ENCODE measurements around the gene MOAP1.
"Not testable (repeated sequence)": the region's sequence is repeated elsewhere in the genome, so short reads cannot be mapped to it uniquely, and the experiment has no call there.

The MOAP1 gene

GRCh38 chr14:93171376-93171775 lies 13.3 kb downstream of the MOAP1 start:
- Histone ChIP-seq H3K4me3 (ENCODE audit: low read length) (no peak overlapping the region), H4K20me1 (ENCODE audit: insufficient read depth, low read length) (no peaks in the 10 kb centered on the region), H3K36me3 (replicated peaks; ENCODE audit: low read depth, low read length) (no peaks in the 10 kb centered on the region), H3K9ac (ENCODE audit: low read length) (no peak overlapping the region), H3K9me3 (ENCODE audit: insufficient read depth, low read length) (no peaks in the 10 kb centered on the region), H3K4me2 (ENCODE audit: low read length) (no peak overlapping the region), H3K79me2 (ENCODE audit: low read length) (no peaks in the 10 kb centered on the region), H3K27ac (ENCODE audit: low read length) (no peak overlapping the region), H3K27me3 (ENCODE audit: low read depth, low read length) (no peaks in the 10 kb centered on the region), H2AFZ (ENCODE audit: low read depth, low read length) (no peak overlapping the region), H3K4me1 (ENCODE audit: low read length) (no peaks in the 10 kb centered on the region)
- TF ChIP-seq, protein P1, sequence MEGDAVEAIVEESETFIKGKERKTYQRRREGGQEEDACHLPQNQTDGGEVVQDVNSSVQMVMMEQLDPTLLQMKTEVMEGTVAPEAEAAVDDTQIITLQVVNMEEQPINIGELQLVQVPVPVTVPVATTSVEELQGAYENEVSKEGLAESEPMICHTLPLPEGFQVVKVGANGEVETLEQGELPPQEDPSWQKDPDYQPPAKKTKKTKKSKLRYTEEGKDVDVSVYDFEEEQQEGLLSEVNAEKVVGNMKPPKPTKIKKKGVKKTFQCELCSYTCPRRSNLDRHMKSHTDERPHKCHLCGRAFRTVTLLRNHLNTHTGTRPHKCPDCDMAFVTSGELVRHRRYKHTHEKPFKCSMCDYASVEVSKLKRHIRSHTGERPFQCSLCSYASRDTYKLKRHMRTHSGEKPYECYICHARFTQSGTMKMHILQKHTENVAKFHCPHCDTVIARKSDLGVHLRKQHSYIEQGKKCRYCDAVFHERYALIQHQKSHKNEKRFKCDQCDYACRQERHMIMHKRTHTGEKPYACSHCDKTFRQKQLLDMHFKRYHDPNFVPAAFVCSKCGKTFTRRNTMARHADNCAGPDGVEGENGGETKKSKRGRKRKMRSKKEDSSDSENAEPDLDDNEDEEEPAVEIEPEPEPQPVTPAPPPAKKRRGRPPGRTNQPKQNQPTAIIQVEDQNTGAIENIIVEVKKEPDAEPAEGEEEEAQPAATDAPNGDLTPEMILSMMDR (IDR thresholded peaks at IDR 0.05; ENCODE audit: low read depth, low read length) = no peak
- TF ChIP-seq EZH2phosphoT487 (IDR thresholded peaks at IDR 0.05; ENCODE audit: low read depth) = no peak

GRCh38 chr14:93170141-93170540 lies 14.6 kb downstream of the MOAP1 start:
- not testable (repeated sequence) for H4K20me1 ChIP-seq (ENCODE audit: insufficient read depth, low read length); H3K9ac ChIP-seq (ENCODE audit: low read length); H3K27me3 ChIP-seq (ENCODE audit: low read depth, low read length); H3K9me3 ChIP-seq (ENCODE audit: insufficient read depth, low read length); H3K36me3 ChIP-seq (replicated peaks; ENCODE audit: low read depth, low read length); H2AFZ ChIP-seq (ENCODE audit: low read depth, low read length); H3K4me2 ChIP-seq (ENCODE audit: low read length); H3K27ac ChIP-seq (ENCODE audit: low read length); H3K4me3 ChIP-seq (ENCODE audit: low read length); H3K4me1 ChIP-seq (ENCODE audit: low read length); H3K79me2 ChIP-seq (ENCODE audit: low read length)

- not testable (repeated sequence) for H3K9me3 ChIP-seq (ENCODE audit: insufficient read depth, low read length); H3K9ac ChIP-seq (ENCODE audit: low read length); H3K36me3 ChIP-seq (replicated peaks; ENCODE audit: low read depth, low read length); H3K4me1 ChIP-seq (ENCODE audit: low read length); H2AFZ ChIP-seq (ENCODE audit: low read depth, low read length); H3K27ac ChIP-seq (ENCODE audit: low read length); H3K27me3 ChIP-seq (ENCODE audit: low read depth, low read length); H3K4me3 ChIP-seq (ENCODE audit: low read length); H3K79me2 ChIP-seq (ENCODE audit: low read length); H3K4me2 ChIP-seq (ENCODE audit: low read length); H4K20me1 ChIP-seq (ENCODE audit: insufficient read depth, low read length)
Measured at GRCh38 chr14:93169619-93170018, 15.1 kb downstream of the MOAP1 start.

DNA sequence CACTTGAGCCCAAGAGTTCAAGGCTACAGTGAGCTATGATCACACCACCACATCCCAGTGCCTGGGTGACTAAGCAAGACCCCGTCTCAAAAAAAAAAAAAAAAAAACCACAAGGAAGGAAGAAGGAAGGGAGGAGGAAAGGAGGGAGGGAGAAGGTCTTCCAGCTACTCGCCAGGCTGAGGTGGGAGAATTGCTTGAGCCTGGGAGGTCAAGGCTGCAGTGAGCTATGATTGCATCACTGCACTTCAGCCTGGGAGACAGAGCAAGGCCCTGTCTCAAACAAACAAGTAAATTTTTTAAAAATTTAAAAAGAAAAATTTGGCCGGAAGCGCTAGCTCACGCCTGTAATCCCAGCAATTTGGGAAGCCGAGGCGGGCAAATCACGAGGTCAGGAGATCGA lies 16.1 kb downstream of the MOAP1 start:
- H3K36me3 ChIP-seq (replicated peaks; ENCODE audit: low read depth, low read length); H2AFZ ChIP-seq (ENCODE audit: low read depth, low read length); H3K27ac ChIP-seq (ENCODE audit: low read length); H3K4me1 ChIP-seq (ENCODE audit: low read length); H3K4me2 ChIP-seq (ENCODE audit: low read length); H4K20me1 ChIP-seq (ENCODE audit: insufficient read depth, low read length); H3K9ac ChIP-seq (ENCODE audit: low read length); H3K79me2 ChIP-seq (ENCODE audit: low read length); H3K27me3 ChIP-seq (ENCODE audit: low read depth, low read length); H3K4me3 ChIP-seq (ENCODE audit: low read length); H3K9me3 ChIP-seq (ENCODE audit: insufficient read depth, low read length): not testable (repeated sequence)

GRCh38 chr14:93165271-93166265 lies 19.1 kb downstream of the MOAP1 start:
- not testable (repeated sequence) for H2AFZ ChIP-seq (ENCODE audit: low read depth, low read length); H3K4me3 ChIP-seq (ENCODE audit: low read length); H3K27me3 ChIP-seq (ENCODE audit: low read depth, low read length); H3K9ac ChIP-seq (ENCODE audit: low read length); H3K79me2 ChIP-seq (ENCODE audit: low read length); H3K27ac ChIP-seq (ENCODE audit: low read length); H4K20me1 ChIP-seq (ENCODE audit: insufficient read depth, low read length); H3K4me2 ChIP-seq (ENCODE audit: low read length); H3K4me1 ChIP-seq (ENCODE audit: low read length); H3K9me3 ChIP-seq (ENCODE audit: insufficient read depth, low read length); H3K36me3 ChIP-seq (replicated peaks; ENCODE audit: low read depth, low read length)

GRCh38 chr14:93163564-93163963 lies 21.1 kb downstream of the MOAP1 start:
- no peak overlapping the region for H3K4me3 ChIP-seq (ENCODE audit: low read length)
- no peaks in the 10 kb centered on the region for H3K9me3 ChIP-seq (ENCODE audit: insufficient read depth, low read length)
- no peak overlapping the region for H3K4me2 ChIP-seq (ENCODE audit: low read length)
- no peaks in the 10 kb centered on the region for H3K36me3 ChIP-seq (replicated peaks; ENCODE audit: low read depth, low read length)
- no peaks in the 10 kb centered on the region for H3K4me1 ChIP-seq (ENCODE audit: low read length)
- TF ChIP-seq EZH2phosphoT487 (IDR thresholded peaks at IDR 0.05; ENCODE audit: low read depth) = no peak
- TF ChIP-seq, protein P1 (IDR thresholded peaks at IDR 0.05; ENCODE audit: low read depth, low read length) = no peak
- H2AFZ ChIP-seq (ENCODE audit: low read depth, low read length) = no peak overlapping the region
- no peaks in the 10 kb centered on the region for H4K20me1 ChIP-seq (ENCODE audit: insufficient read depth, low read length)
- H3K27ac ChIP-seq (ENCODE audit: low read length) = no peak overlapping the region
- no peaks in the 10 kb centered on the region for H3K27me3 ChIP-seq (ENCODE audit: low read depth, low read length)
- no peaks in the 10 kb centered on the region for H3K79me2 ChIP-seq (ENCODE audit: low read length)
- no peak overlapping the region for H3K9ac ChIP-seq (ENCODE audit: low read length)

Data from OCI-LY3 (cell line).